ENCODE measurements around the gene COL23A1. TPM values are rescaled to one million over a fixed set of nuclear protein-coding genes. Genes with fewer than 3 reads are reported as not detected.
A peak's percentile ranks its signal among the peaks of the same experiment; 100 is the strongest.

COL23A1 gene
- total and polyA plus RNA-seq, 2 experiments from 2014 or later = 1.1 to 5.1 TPM

DNA sequence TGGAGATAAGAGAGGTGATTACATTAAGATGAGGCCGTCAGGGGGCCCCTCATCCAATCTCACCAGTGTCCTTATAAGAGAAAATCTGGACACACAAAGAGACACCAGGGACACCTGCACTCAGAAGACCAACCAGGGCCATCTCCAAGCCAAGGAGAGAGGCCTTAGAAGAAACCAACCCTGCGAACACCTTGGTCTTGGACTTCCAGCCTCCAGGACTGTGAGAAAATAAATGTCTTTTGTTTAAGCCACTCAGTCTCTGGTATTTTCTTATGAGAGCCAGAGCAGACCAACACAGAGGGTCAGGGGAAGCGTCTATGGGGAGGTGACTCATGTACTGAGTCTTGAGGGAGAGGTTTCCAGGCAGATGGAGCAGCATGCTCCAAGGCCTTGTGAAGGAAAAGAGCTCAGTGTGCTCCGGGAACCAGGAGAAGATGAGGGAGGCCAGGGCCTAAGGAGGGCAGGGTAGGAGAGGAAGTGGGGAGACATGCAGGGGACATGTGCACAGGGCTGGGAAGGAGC lies 363.0 kb downstream of the COL23A1 start:
- peaks cover 15% of the 10 kb centered on the region for H4K20me1 ChIP-seq (ENCODE audit: insufficient read depth, poor library complexity, severe bottlenecking)
- H3K79me2 ChIP-seq = peaks cover 42% of the 10 kb centered on the region
- H3K4me1 ChIP-seq (ENCODE audit: insufficient read depth) = peaks cover 26% of the 10 kb centered on the region
- H3K27me3 ChIP-seq = no peaks in the 10 kb centered on the region
- no peak for TF ChIP-seq EZH2phosphoT487 (IDR thresholded peaks at IDR 0.05; ENCODE audit: low read depth, severe bottlenecking, unreplicated experiment)
- TF ChIP-seq, protein P1, sequence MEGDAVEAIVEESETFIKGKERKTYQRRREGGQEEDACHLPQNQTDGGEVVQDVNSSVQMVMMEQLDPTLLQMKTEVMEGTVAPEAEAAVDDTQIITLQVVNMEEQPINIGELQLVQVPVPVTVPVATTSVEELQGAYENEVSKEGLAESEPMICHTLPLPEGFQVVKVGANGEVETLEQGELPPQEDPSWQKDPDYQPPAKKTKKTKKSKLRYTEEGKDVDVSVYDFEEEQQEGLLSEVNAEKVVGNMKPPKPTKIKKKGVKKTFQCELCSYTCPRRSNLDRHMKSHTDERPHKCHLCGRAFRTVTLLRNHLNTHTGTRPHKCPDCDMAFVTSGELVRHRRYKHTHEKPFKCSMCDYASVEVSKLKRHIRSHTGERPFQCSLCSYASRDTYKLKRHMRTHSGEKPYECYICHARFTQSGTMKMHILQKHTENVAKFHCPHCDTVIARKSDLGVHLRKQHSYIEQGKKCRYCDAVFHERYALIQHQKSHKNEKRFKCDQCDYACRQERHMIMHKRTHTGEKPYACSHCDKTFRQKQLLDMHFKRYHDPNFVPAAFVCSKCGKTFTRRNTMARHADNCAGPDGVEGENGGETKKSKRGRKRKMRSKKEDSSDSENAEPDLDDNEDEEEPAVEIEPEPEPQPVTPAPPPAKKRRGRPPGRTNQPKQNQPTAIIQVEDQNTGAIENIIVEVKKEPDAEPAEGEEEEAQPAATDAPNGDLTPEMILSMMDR (IDR thresholded peaks at IDR 0.05; ENCODE audit: poor library complexity) = no peak
- H2AFZ ChIP-seq = no peak overlapping the region
- H3K36me3 ChIP-seq (replicated peaks; ENCODE audit: insufficient read depth, low read depth) = peaks cover 3% of the 10 kb centered on the region
- DNase-seq (ENCODE audit: low spot score) = no peak
- WGBS (ENCODE audit: low lambda C conversion rate, missing lambda C conversion rate) = 94% methylated on average over 4 of the region's 4 CpGs
- H3K4me3 ChIP-seq = no peak overlapping the region
- peak overlapping the region; percentile 87 for H3K27ac ChIP-seq
- no peaks in the 10 kb centered on the region for H3K9me3 ChIP-seq (ENCODE audit: low read depth)
- no peaks in the 10 kb centered on the region for H3K9me2 ChIP-seq (replicated peaks; ENCODE audit: insufficient read depth)
- H3K4me2 ChIP-seq = peak overlapping the region; percentile 20

DNA sequence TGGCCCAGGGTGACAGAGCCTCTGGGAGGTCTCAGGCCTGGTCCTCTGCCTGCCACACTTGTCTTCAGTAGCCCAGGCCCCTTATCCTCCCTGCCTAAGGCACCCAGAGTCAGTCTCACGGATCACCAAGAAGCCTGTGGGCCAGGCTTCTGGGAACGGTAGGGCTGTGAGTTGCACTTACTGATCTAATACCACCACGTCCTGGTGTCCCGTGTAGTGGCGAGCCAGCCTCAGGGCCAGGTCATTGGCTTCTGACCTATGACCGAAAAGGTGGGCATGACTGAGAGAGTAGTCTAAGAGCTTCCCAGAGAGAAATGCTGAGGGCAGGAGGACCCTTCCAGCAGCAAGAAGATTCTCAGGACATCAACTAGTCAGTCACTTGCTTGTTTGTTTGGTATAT lies 365.0 kb downstream of the COL23A1 start:
- H3K4me2 ChIP-seq = no peak overlapping the region
- peak overlapping the region; percentile 70 for H3K27ac ChIP-seq
- H3K36me3 ChIP-seq (replicated peaks; ENCODE audit: insufficient read depth, low read depth) = peaks cover 3% of the 10 kb centered on the region
- no peak for TF ChIP-seq EZH2 (IDR thresholded peaks at IDR 0.05; ENCODE audit: borderline replicate concordance)
- TF ChIP-seq, protein P1 (IDR thresholded peaks at IDR 0.05; ENCODE audit: poor library complexity) = no peak
- TF ChIP-seq EZH2phosphoT487 (IDR thresholded peaks at IDR 0.05; ENCODE audit: low read depth, severe bottlenecking, unreplicated experiment) = no peak
- DNase-seq (ENCODE audit: low spot score) = no peak
- WGBS (ENCODE audit: low lambda C conversion rate, missing lambda C conversion rate) = 96% methylated on average over 6 of the region's 6 CpGs
- no peaks in the 10 kb centered on the region for H3K9me2 ChIP-seq (replicated peaks; ENCODE audit: insufficient read depth)
- no peak overlapping the region for H2AFZ ChIP-seq
- H3K27me3 ChIP-seq = no peaks in the 10 kb centered on the region
- no peaks in the 10 kb centered on the region for H3K9me3 ChIP-seq (ENCODE audit: low read depth)
- H3K4me3 ChIP-seq = no peak overlapping the region
- H3K79me2 ChIP-seq = peaks cover 22% of the 10 kb centered on the region
- peaks cover 11% of the 10 kb centered on the region for H3K4me1 ChIP-seq (ENCODE audit: insufficient read depth)
- H4K20me1 ChIP-seq (ENCODE audit: insufficient read depth, poor library complexity, severe bottlenecking) = no peaks in the 10 kb centered on the region

- H3K4me3 ChIP-seq = no peak overlapping the region
- H3K36me3 ChIP-seq (replicated peaks; ENCODE audit: insufficient read depth, low read depth) = peaks cover under 1% of the 10 kb centered on the region
- H2AFZ ChIP-seq = no peak overlapping the region
- TF ChIP-seq EZH2phosphoT487 (IDR thresholded peaks at IDR 0.05; ENCODE audit: low read depth, severe bottlenecking, unreplicated experiment) = no peak
- TF ChIP-seq, protein P1 (IDR thresholded peaks at IDR 0.05; ENCODE audit: poor library complexity) = no peak
- TF ChIP-seq EZH2 (IDR thresholded peaks at IDR 0.05; ENCODE audit: borderline replicate concordance) = no peak
- H3K79me2 ChIP-seq = peaks cover 15% of the 10 kb centered on the region
- peaks cover 8% of the 10 kb centered on the region for H3K4me1 ChIP-seq (ENCODE audit: insufficient read depth)
- no peaks in the 10 kb centered on the region for H3K9me2 ChIP-seq (replicated peaks; ENCODE audit: insufficient read depth)
- no peak for DNase-seq (ENCODE audit: low spot score)
- WGBS (ENCODE audit: low lambda C conversion rate, missing lambda C conversion rate) = 97% methylated on average over 17 of the region's 17 CpGs
- H3K9me3 ChIP-seq (ENCODE audit: low read depth) = no peaks in the 10 kb centered on the region
- no peaks in the 10 kb centered on the region for H4K20me1 ChIP-seq (ENCODE audit: insufficient read depth, poor library complexity, severe bottlenecking)
- H3K27me3 ChIP-seq = no peaks in the 10 kb centered on the region
- no peak overlapping the region for H3K4me2 ChIP-seq
- no peak overlapping the region for H3K27ac ChIP-seq
Observed at GRCh38 chr5:178224403-178224802, 365.8 kb downstream of the COL23A1 start.

All from hepatocyte (in vitro differentiated cells).